Measurements from ENCODE around the gene GATM.

- TF ChIP-seq POLR2AphosphoS5 (IDR thresholded peaks at IDR 0.05; ENCODE audit: low read depth, low read length) (no peak), SRF (IDR thresholded peaks at IDR 0.05; ENCODE audit: low read depth, low read length) (no peak), GABPA (IDR thresholded peaks at IDR 0.05; ENCODE audit: borderline replicate concordance, insufficient read depth, low read length) (no peak), SP4 (IDR thresholded peaks at IDR 0.05; ENCODE audit: low read length) (no peak), MAX (IDR thresholded peaks at IDR 0.05) (no peak), CTCF (IDR thresholded peaks at IDR 0.05; ENCODE audit: control extremely low read depth in 1 of 3, insufficient read depth in 1 of 3, low read depth in 1 of 3, low read length in 3 of 3) (no peak), POU5F1 (IDR thresholded peaks at IDR 0.05; ENCODE audit: low read depth, low read length) (no peak), SIN3A (conservative IDR thresholded peaks at IDR 0.05 in 1 of 2, IDR thresholded peaks at IDR 0.05 in 1 of 2; ENCODE audit: low read depth in 1 of 2, low read length in 2 of 2) (no peak), POLR2A (IDR thresholded peaks at IDR 0.05; ENCODE audit: control extremely low read depth in 1 of 2, low read depth in 2 of 2, low read length in 2 of 2) (no peak), MAFK (IDR thresholded peaks at IDR 0.05; ENCODE audit: low read depth, low read length) (no peak), GTF2F1 (IDR thresholded peaks at IDR 0.05; ENCODE audit: borderline replicate concordance, low read depth, low read length) (no peak), USF2 (IDR thresholded peaks at IDR 0.05; ENCODE audit: low read length) (no peak), TCF12 (IDR thresholded peaks at IDR 0.05; ENCODE audit: low read depth, low read length) (no peak), CBX5 (IDR thresholded peaks at IDR 0.05; ENCODE audit: low read depth, low read length) (no peak)
Observed at GRCh38 chr15:45378913-45379262, 544 bp upstream of the GATM start.

Measured in H1 (cell line).